Natural killer cell (primary cell): ENCODE results near the gene POU6F2. TPM values are rescaled to one million over a fixed set of nuclear protein-coding genes. Genes with fewer than 3 reads are reported as not detected.

Experiments used
- ATAC-seq, 3 donors: fragments of 150-1000 bp in 2 of 3; fragments of 200-7000 bp in 1 of 3; cut with Tn5 transposase; 1 replicate in 1 of 3; 2 replicates in 2 of 3; pipeline ENCODE4 v1.10.0; 2021; ENCODE audit warnings: mild to moderate bottlenecking in 2 of 3, moderate library complexity in 2 of 3
- DNase-seq, 2 donors: peaks; one replicate each; pipeline versions ENCODE4 v3.0.0 to v3.0.0-alpha.2; 2013 to 2021; ENCODE audit warnings: mixed read lengths in 1 of 2
- H3K27ac ChIP-seq: one replicate; pipeline ENCODE4 v1.5.1; 2013; ENCODE audit warnings: mild to moderate bottlenecking, low read length
- H3K27me3 ChIP-seq: one replicate; pipeline ENCODE4 v1.6.1; 2013; ENCODE audit warnings: low read length; ENCODE audit not compliant: control insufficient read depth, insufficient read depth
- H3K36me3 ChIP-seq: one replicate; pipeline ENCODE4 v1.6.1; 2013; ENCODE audit warnings: low read length; ENCODE audit not compliant: control insufficient read depth, insufficient read depth
- H3K4me1 ChIP-seq: one replicate; pipeline ENCODE4 v1.6.1; 2013; ENCODE audit warnings: low read length; ENCODE audit not compliant: control insufficient read depth, insufficient read depth
- H3K4me3 ChIP-seq: one replicate; pipeline ENCODE4 v1.5.1; 2013; ENCODE audit warnings: low read length
- H3K9me3 ChIP-seq: one replicate; pipeline ENCODE4 v1.6.1; 2013; ENCODE audit warnings: low read length; ENCODE audit not compliant: control insufficient read depth, insufficient read depth
- H3K27ac Mint-ChIP-seq, 2 donors: one replicate each; pipeline ENCODE4 v1.8.0; 2022; ENCODE audit warnings: mild to moderate bottlenecking in 2 of 2, mixed read lengths in 2 of 2, moderate library complexity in 1 of 2
- H3K27me3 Mint-ChIP-seq, 2 donors: one replicate each; pipeline ENCODE4 v1.8.0; 2022; ENCODE audit warnings: low read depth in 2 of 2, mixed read lengths in 2 of 2
- H3K36me3 Mint-ChIP-seq: one replicate; pipeline ENCODE4 v1.8.0; 2022; ENCODE audit warnings: mixed read lengths
- H3K4me1 Mint-ChIP-seq, 2 donors: one replicate each; pipeline ENCODE4 v1.8.0; 2022; ENCODE audit warnings: mixed read lengths in 2 of 2
- H3K4me3 Mint-ChIP-seq: one replicate; pipeline ENCODE4 v1.8.0; 2022; ENCODE audit warnings: mild to moderate bottlenecking, moderate library complexity, mixed read lengths
- H3K9me3 Mint-ChIP-seq, 2 donors: one replicate each; pipeline ENCODE4 v1.8.0; 2022; ENCODE audit warnings: mixed read lengths in 2 of 2
- CTCF ChIP-seq: fragments of 200-600 bp; IDR thresholded peaks from one replicate; pipeline ENCODE4 v1.8.0; 2022; ENCODE audit warnings: antibody characterized with exemption
- WGBS: methylation state at CpG from one replicate; pipeline ENCODE4 v1.1.7; 2013; ENCODE audit warnings: missing lambda C conversion rate; ENCODE audit not compliant: insufficient coverage; 5-methylcytosine and 5-hydroxymethylcytosine counted together
- intact Hi-C: fragments of 100-400 bp; cut with micrococcal nuclease; formaldehyde crosslinking; loops from one replicate; pipeline ENCODE4 v1.14.2; 2022
- total RNA-seq, 4 donors: library from RNA; stranded (reverse); fragments of 120-200 nt in 1 of 4; gene quantifications; one replicate each; pipeline versions ENCODE4 v1.2.3 to v1.2.4, GENCODE V29; 2013 to 2022

The POU6F2 gene
- total RNA-seq, 3 donors from 2014 or later (not counting 1 experiment from before 2014, with no cell fraction given), result 0.28 to 0.29 TPM; not detected in 1

- Histone ChIP-seq H3K9me3 (no peaks in the 10 kb centered on the region), H3K27me3 (no peaks in the 10 kb centered on the region), H3K4me3 (no peak overlapping the region), H3K4me1 (no peaks in the 10 kb centered on the region), H3K27ac (no peak overlapping the region), H3K36me3 (no peaks in the 10 kb centered on the region)
- ATAC-seq (no peak), DNase-seq (no peak)
- no peaks in the 10 kb centered on the region for H3K4me1 Mint-ChIP-seq
- intact Hi-C loops, result no loop called here
- H3K9me3 Mint-ChIP-seq, result no peaks in the 10 kb centered on the region
- no peak overlapping the region for H3K27ac Mint-ChIP-seq
- H3K4me3 Mint-ChIP-seq, result no peak overlapping the region
- TF ChIP-seq CTCF, result no peak
- no peaks in the 10 kb centered on the region for H3K36me3 Mint-ChIP-seq
- 85% methylated on average over 1 of the region's 1 CpG for WGBS
- peaks cover 14 to 20% of the 10 kb centered on the region in 2 donors for H3K27me3 Mint-ChIP-seq
These were observed 450.5 kb downstream of the POU6F2 start for GRCh38 chr7:39428221-39428620.

GRCh38 chr7:39429421-39429820, 451.7 kb downstream of the POU6F2 start:
- no peak overlapping the region for H3K27ac ChIP-seq
- H3K36me3 ChIP-seq, result no peaks in the 10 kb centered on the region
- H3K27me3 Mint-ChIP-seq, result peaks cover 14 to 23% of the 10 kb centered on the region in 2 donors
- H3K4me1 ChIP-seq, result no peaks in the 10 kb centered on the region
- 88% methylated on average over 2 of the region's 2 CpGs for WGBS
- no peaks in the 10 kb centered on the region for H3K36me3 Mint-ChIP-seq
- intact Hi-C loops, result no loop called here
- no peak for ATAC-seq
- TF ChIP-seq CTCF, result no peak
- H3K4me1 Mint-ChIP-seq, result no peaks in the 10 kb centered on the region
- no peak overlapping the region for H3K27ac Mint-ChIP-seq
- H3K27me3 ChIP-seq, result no peaks in the 10 kb centered on the region
- DNase-seq, result no peak
- H3K9me3 ChIP-seq, result no peaks in the 10 kb centered on the region
- H3K4me3 ChIP-seq, result no peak overlapping the region
- no peak overlapping the region for H3K4me3 Mint-ChIP-seq
- H3K9me3 Mint-ChIP-seq, result no peaks in the 10 kb centered on the region

DNA sequence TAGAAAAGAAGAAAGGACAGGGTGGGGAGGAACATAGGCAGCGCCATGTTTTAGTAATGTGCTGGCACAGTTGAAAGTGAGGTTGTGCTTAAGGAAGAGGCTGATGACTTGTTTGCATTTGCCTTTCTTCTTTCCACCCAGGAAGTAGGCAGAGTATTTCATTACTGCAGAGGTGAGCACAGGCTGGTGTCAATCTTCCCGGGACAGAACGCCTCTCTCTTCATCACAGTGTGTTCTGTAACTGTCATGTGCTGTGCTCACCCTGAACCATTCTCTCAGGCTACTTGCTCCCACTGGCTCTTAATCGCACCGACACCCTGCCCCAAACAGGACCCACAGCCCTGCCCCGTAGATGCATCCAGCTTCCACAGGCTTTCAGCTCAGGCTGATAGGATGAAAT, 452.7 kb downstream of the POU6F2 start:
- DNase-seq (no peak), ATAC-seq (no peak)
- Mint-ChIP-seq H3K4me3 (no peak overlapping the region), H3K27me3 (peaks cover 14 to 15% of the 10 kb centered on the region in 2 donors), H3K27ac (no peak overlapping the region), H3K36me3 (no peaks in the 10 kb centered on the region), H3K4me1 (no peaks in the 10 kb centered on the region), H3K9me3 (no peaks in the 10 kb centered on the region)
- H3K27ac ChIP-seq, result no peak overlapping the region
- H3K4me3 ChIP-seq, result no peak overlapping the region
- WGBS, result 93% methylated on average over 6 of the region's 6 CpGs
- H3K36me3 ChIP-seq, result no peaks in the 10 kb centered on the region
- no peaks in the 10 kb centered on the region for H3K27me3 ChIP-seq
- intact Hi-C loops, result no loop called here
- no peaks in the 10 kb centered on the region for H3K4me1 ChIP-seq
- TF ChIP-seq CTCF, result no peak
- no peaks in the 10 kb centered on the region for H3K9me3 ChIP-seq

GRCh38 chr7:39430909-39431641, 453.4 kb downstream of the POU6F2 start:
- no peaks in the 10 kb centered on the region for H3K36me3 ChIP-seq
- Mint-ChIP-seq H3K36me3 (no peaks in the 10 kb centered on the region), H3K4me1 (no peaks in the 10 kb centered on the region), H3K27me3 (peaks cover 15% of the 10 kb centered on the region in 2 donors), H3K9me3 (no peaks in the 10 kb centered on the region), H3K27ac (no peak overlapping the region), H3K4me3 (no peak overlapping the region)
- DNase-seq (no peak), ATAC-seq (no peak)
- no peak overlapping the region for H3K4me3 ChIP-seq
- no peaks in the 10 kb centered on the region for H3K4me1 ChIP-seq
- no peak overlapping the region for H3K27ac ChIP-seq
- intact Hi-C loops, result no loop called here
- no peaks in the 10 kb centered on the region for H3K27me3 ChIP-seq
- TF ChIP-seq CTCF, result no peak
- no peaks in the 10 kb centered on the region for H3K9me3 ChIP-seq
- WGBS, result 85% methylated on average over 8 of the region's 8 CpGs
